Measurements from ENCODE around the gene KPNA1.
"Not testable (repeated sequence)": the region's sequence is repeated elsewhere in the genome, so short reads cannot be mapped to it uniquely, and the experiment has no call there.

The KPNA1 gene

DNA sequence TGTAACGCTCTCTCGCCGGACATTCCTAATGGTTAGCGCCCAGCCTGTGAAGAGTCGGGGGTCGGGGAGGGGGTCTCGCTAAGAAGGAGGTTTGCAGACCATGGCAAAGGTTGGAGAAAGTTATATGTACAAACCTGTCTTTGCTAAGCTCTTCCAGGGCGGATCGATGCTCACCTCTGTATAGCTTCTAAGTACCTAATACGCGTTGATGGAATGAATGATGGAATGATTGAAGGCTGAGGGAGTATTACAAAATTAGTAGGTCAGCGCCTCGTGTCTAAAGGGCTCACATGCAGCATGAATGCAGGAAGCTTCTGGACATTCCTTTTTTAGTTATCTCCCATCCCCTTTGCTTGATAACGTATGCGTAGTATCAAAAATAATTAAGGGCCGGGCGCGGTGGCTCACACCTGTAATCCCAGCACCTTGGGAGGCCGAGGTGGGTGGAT lies 305 bp upstream of the KPNA1 start:
- Histone ChIP-seq H3K27me3 (ENCODE audit: insufficient read depth, low read depth) (no peaks in the 10 kb centered on the region), H3K27ac (peak overlapping the region; percentile 89), H3K4me1 (ENCODE audit: low read depth, poor library complexity, severe bottlenecking) (peaks cover 11% of the 10 kb centered on the region), H4K20me1 (ENCODE audit: insufficient read depth) (peaks cover 32% of the 10 kb centered on the region), H3K4me3 (IDR thresholded peaks at IDR 0.05; ENCODE audit: insufficient read depth, low read depth, low read length) (no peak overlapping the region), H3K79me2 (ENCODE audit: insufficient read depth, low read depth) (peaks cover 39% of the 10 kb centered on the region), H3K9ac (peak overlapping the region; percentile 91; the same call in 1 of the 2 replicates), H3K36me3 (ENCODE audit: insufficient read depth) (no peaks in the 10 kb centered on the region), H3K4me2 (peak overlapping the region; percentile 66), H2AFZ (ENCODE audit: low read depth) (peak overlapping the region; percentile 61)
- TF ChIP-seq CTCF (conservative IDR thresholded peaks at IDR 0.05; ENCODE audit: low read depth, low read length): no peak

DNA sequence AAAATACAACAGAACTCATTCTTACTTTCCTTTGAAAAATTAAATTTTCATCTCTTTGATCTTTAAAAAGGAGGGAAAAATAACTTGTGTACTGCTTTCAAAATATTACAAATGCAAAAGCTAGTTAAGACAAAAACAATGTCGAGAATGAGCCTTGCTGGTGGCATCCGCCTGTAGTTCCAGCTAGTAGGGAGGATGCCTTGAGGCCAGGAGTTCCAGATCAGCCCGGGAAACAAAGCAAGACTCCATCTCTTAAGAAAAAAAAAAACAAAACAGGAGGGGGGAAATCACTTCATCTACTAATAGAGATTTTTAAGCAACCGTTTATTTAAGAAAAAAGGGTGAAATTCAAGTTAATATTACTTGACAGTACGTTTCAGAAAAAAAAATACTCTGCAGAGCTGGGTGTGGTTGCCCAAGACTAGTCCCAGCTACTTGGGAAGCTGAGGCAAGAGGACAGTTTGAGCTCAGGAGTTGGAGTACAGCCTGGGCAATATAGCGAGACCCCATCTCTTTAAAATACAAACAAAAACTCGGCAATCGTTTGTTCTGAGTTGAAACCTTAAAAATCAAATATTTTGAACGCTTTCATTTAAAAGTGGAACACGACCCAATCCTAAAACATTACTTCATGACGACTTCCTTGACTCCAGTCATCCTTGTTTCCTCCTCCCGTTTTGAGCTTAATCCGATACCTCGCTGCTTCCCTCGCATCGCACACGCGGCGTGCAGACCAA lies 1.2 kb downstream of the KPNA1 start:
- Histone ChIP-seq H3K4me3 (IDR thresholded peaks at IDR 0.05; ENCODE audit: insufficient read depth, low read depth, low read length) (peak overlapping the region; percentile 31), H3K4me1 (ENCODE audit: low read depth, poor library complexity, severe bottlenecking) (peaks cover 11% of the 10 kb centered on the region), H3K27me3 (ENCODE audit: insufficient read depth, low read depth) (no peaks in the 10 kb centered on the region), H3K79me2 (ENCODE audit: insufficient read depth, low read depth) (peaks cover 54% of the 10 kb centered on the region), H4K20me1 (ENCODE audit: insufficient read depth) (peaks cover 38% of the 10 kb centered on the region), H2AFZ (ENCODE audit: low read depth) (peak overlapping the region; percentile 1; the same call in 1 of the 2 replicates), H3K4me2 (peak overlapping the region; percentile 75), H3K36me3 (ENCODE audit: insufficient read depth) (no peaks in the 10 kb centered on the region), H3K27ac (peak overlapping the region; percentile 89), H3K9ac (peak overlapping the region; percentile 91)
- no peak for TF ChIP-seq CTCF (conservative IDR thresholded peaks at IDR 0.05; ENCODE audit: low read depth, low read length)

- peaks cover 67% of the 10 kb centered on the region for H3K79me2 ChIP-seq (ENCODE audit: insufficient read depth, low read depth)
- TF ChIP-seq CTCF (conservative IDR thresholded peaks at IDR 0.05; ENCODE audit: low read depth, low read length): no peak
- no peak overlapping the region for H2AFZ ChIP-seq (ENCODE audit: low read depth)
- H3K27ac ChIP-seq: no peak overlapping the region
- no peak overlapping the region for H3K4me2 ChIP-seq
- H3K4me1 ChIP-seq (ENCODE audit: low read depth, poor library complexity, severe bottlenecking): peaks cover 11% of the 10 kb centered on the region
- no peak overlapping the region for H3K4me3 ChIP-seq (IDR thresholded peaks at IDR 0.05; ENCODE audit: insufficient read depth, low read depth, low read length)
- no peaks in the 10 kb centered on the region for H3K27me3 ChIP-seq (ENCODE audit: insufficient read depth, low read depth)
- H3K9ac ChIP-seq: no peak overlapping the region
- H3K36me3 ChIP-seq (ENCODE audit: insufficient read depth): no peaks in the 10 kb centered on the region
- H4K20me1 ChIP-seq (ENCODE audit: insufficient read depth): peaks cover 38% of the 10 kb centered on the region
These were observed 2.5 kb downstream of the KPNA1 start for GRCh38 chr3:122512284-122512683.

DNA sequence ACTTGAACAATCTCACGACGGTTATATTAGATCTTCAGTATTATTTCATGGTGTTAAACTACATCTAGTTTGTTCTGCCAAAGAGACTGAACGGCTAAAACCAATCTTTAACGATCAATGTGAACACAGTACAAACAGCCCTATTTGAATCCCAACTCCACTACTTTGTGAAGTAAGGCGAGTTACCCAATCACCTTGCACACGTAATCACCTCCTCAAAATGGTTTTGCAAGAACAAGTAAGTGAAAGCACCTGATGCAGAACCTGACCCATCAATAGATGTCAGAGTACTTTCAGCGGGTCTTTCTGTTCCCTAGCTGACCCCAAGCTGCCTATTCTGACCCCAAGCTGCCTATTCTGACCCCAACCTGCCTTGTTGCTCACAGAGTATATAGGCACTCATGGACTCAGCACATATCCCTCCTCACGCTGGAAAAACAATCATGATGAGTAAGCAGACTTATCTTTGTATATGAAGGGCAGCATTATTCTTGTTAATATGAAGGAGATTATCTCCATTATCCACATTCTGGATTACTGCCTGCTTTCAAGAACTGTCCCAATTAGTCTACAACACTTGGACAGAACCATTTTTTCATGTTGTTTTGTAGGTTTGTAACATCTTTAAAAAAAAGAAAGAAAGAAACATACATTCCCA lies 3.7 kb downstream of the KPNA1 start:
- Histone ChIP-seq H4K20me1 (ENCODE audit: insufficient read depth) (peaks cover 46% of the 10 kb centered on the region), H3K4me3 (IDR thresholded peaks at IDR 0.05; ENCODE audit: insufficient read depth, low read depth, low read length) (no peak overlapping the region), H3K4me2 (no peak overlapping the region), H3K27me3 (ENCODE audit: insufficient read depth, low read depth) (no peaks in the 10 kb centered on the region), H3K36me3 (ENCODE audit: insufficient read depth) (no peaks in the 10 kb centered on the region), H3K4me1 (ENCODE audit: low read depth, poor library complexity, severe bottlenecking) (peaks cover 11% of the 10 kb centered on the region), H2AFZ (ENCODE audit: low read depth) (no peak overlapping the region), H3K9ac (no peak overlapping the region), H3K79me2 (ENCODE audit: insufficient read depth, low read depth) (peaks cover 80% of the 10 kb centered on the region), H3K27ac (no peak overlapping the region)
- TF ChIP-seq CTCF (conservative IDR thresholded peaks at IDR 0.05; ENCODE audit: low read depth, low read length): no peak

GRCh38 chr3:122508944-122509343 lies 5.8 kb downstream of the KPNA1 start:
- not testable (repeated sequence) for H3K27ac ChIP-seq; H3K36me3 ChIP-seq (ENCODE audit: insufficient read depth); H3K4me3 ChIP-seq (IDR thresholded peaks at IDR 0.05; ENCODE audit: insufficient read depth, low read depth, low read length); H2AFZ ChIP-seq (ENCODE audit: low read depth); H3K9ac ChIP-seq; H3K27me3 ChIP-seq (ENCODE audit: insufficient read depth, low read depth); H3K4me2 ChIP-seq
- peaks cover 100% of the 10 kb centered on the region for H3K79me2 ChIP-seq (ENCODE audit: insufficient read depth, low read depth)
- peaks cover 50% of the 10 kb centered on the region for H4K20me1 ChIP-seq (ENCODE audit: insufficient read depth)
- peaks cover 11% of the 10 kb centered on the region for H3K4me1 ChIP-seq (ENCODE audit: low read depth, poor library complexity, severe bottlenecking)
